Measurements from ENCODE around the gene SETD1A.

DNA sequence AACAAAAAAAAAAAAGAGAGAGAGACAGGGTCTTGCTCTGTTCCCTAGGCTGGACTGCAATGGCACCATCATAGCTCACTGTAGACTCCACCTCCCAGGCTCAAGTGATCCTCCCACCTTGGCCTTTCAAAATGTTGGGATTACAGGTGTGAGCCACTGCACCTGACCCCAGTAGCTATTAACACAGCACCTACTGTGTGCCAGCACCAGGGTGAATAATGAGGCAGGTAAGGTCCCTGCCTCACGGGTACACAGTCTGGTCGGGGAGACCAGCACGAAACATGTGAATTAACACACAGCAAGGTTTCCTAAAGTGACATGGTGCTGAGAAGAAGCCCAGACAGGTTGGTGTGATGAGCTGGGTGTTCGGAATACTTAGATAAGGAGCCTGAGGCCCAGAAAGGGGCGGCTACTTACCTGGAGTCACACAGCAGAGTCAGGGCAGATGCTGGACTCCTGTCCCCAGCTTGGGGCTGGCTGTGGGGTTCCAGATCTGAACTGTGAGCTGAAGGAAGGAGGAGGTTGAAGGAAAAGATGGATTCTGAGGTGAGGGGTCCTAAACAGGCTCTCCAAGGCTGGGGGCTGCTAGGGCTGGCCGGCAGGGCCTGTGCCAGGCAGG is 44.7 kb upstream of the SETD1A start:
- TF ChIP-seq CTCF (IDR thresholded peaks at IDR 0.05) (no peak), EP300 (IDR thresholded peaks at IDR 0.05) (no peak)

Measured in upper lobe of left lung (tissue), 4 donors.